GM18907 (cell line): ENCODE data around the gene PLA2G6.
"Not testable (repeated sequence)": the region's sequence is repeated elsewhere in the genome, so short reads cannot be mapped to it uniquely, and the experiment has no call there.

Experiments used
- ATAC-seq: cut with Tn5 transposase; IDR thresholded peaks from one replicate; pipeline ENCODE4 v1.9.1; 2021; ENCODE audit warnings: mild to moderate bottlenecking, moderate library complexity; ENCODE audit not compliant: unreplicated experiment

The PLA2G6 gene

GRCh38 chr22:38191731-38192474 lies 10.3 kb upstream of the PLA2G6 start:
- ATAC-seq: no peak

GRCh38 chr22:38191055-38191454 lies 9.4 kb upstream of the PLA2G6 start:
- ATAC-seq: no peak

- ATAC-seq: no peak
These were observed 9.0 kb upstream of the PLA2G6 start for GRCh38 chr22:38190581-38190980.

GRCh38 chr22:38189104-38189503 lies 7.5 kb upstream of the PLA2G6 start:
- no peak for ATAC-seq

- no peak for ATAC-seq
These were observed 6.0 kb upstream of the PLA2G6 start for GRCh38 chr22:38187413-38188212.

GRCh38 chr22:38186429-38186828 lies 4.8 kb upstream of the PLA2G6 start:
- ATAC-seq: no peak

- ATAC-seq: no peak
These were observed 3.2 kb upstream of the PLA2G6 start for GRCh38 chr22:38184788-38185187.

- peak; percentile 36 for ATAC-seq
These were observed 683 bp downstream of the PLA2G6 start for GRCh38 chr22:38180841-38181452.

- ATAC-seq: not testable (repeated sequence)
These were observed 3.1 kb downstream of the PLA2G6 start for GRCh38 chr22:38178605-38178937.

- ATAC-seq: no peak
These were observed 3.6 kb downstream of the PLA2G6 start for GRCh38 chr22:38177926-38178604.

- ATAC-seq: not testable (repeated sequence)
These were observed 4.1 kb downstream of the PLA2G6 start for GRCh38 chr22:38177571-38177925.

- ATAC-seq: no peak
These were observed 4.6 kb downstream of the PLA2G6 start for GRCh38 chr22:38177044-38177443.

GRCh38 chr22:38176170-38176741 lies 5.4 kb downstream of the PLA2G6 start:
- ATAC-seq: no peak

- ATAC-seq: no peak
These were observed 6.2 kb downstream of the PLA2G6 start for GRCh38 chr22:38175206-38176118.

GRCh38 chr22:38174626-38175025 lies 7.0 kb downstream of the PLA2G6 start:
- ATAC-seq: no peak

GRCh38 chr22:38173641-38173906 lies 8.1 kb downstream of the PLA2G6 start:
- ATAC-seq: no peak

GRCh38 chr22:38172832-38173640 lies 8.6 kb downstream of the PLA2G6 start:
- ATAC-seq: no peak

- ATAC-seq: no peak
These were observed 9.5 kb downstream of the PLA2G6 start for GRCh38 chr22:38171927-38172831.
